ENCODE results near the gene BIVM. TPM values are rescaled to one million over a fixed set of nuclear protein-coding genes. Genes with fewer than 3 reads are reported as not detected.
A peak's percentile ranks its signal among the peaks of the same experiment; 100 is the strongest.

BIVM gene, protein sequence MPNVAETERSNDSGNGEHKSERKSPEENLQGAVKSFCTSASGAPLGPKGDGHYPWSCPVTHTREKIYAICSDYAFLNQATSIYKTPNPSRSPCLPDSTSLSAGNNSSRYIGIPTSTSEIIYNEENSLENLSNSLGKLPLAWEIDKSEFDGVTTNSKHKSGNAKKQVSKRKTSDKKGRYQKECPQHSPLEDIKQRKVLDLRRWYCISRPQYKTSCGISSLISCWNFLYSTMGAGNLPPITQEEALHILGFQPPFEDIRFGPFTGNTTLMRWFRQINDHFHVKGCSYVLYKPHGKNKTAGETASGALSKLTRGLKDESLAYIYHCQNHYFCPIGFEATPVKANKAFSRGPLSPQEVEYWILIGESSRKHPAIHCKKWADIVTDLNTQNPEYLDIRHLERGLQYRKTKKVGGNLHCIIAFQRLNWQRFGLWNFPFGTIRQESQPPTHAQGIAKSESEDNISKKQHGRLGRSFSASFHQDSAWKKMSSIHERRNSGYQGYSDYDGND
- 10 to 100 TPM; 21.1 to 22.8 TPM for total RNA-seq

DNA sequence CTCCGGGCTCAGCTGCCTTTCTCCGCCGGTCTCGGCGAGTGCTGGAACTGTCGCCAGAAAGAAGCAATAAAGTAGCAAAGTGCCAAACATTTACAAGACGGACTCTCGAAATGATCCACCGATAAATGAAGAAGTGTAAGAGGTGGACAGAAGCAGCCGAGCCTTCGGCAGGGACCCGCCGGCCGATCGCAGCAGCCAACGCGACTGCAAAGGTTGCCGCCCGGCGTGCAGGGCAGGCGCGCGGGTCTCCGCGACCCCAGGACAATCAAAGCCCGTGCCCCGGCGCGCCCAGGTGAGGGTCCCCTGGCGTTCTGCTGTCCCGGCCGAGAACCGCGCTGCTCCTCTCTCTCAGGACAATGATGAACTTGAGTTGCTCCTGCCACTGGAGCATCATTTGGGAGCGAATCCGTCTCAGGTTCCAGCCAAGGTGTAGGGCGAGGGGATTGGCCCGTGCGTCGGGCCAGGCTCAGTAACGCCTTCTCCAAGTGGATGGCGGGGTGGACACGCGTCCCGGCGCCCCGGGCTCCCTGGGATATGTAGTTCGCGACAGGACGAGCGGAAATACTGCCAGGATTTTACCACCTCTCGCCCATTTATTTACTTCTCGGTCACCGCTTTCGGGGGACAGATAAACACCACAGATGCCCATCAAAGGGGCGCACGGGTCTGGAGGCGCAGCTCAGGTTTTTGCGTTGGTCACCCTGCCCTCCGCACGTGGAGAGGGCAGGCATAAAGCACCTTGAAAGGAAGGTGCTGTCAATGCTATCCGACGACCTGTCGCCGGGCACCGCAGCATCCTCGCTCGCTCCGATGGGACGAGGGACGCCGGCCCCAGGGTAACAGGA, at the start of gene BIVM, which contains the start of gene POGLUT2:
BIVM (plus strand) TSS at position 539 of the 845 bp plus-strand sequence. CDS start 8,149 bp downstream, outside the sequence.
POGLUT2 (minus strand) TSS at position 396 of the 845 bp plus-strand sequence; CDS start at position 90, 306 bp downstream.
- H3K4me1 Mint-ChIP-seq (ENCODE audit: low read depth) = peaks cover 23% of the 10 kb centered on the region
- H3K36me3 Mint-ChIP-seq (ENCODE audit: insufficient read depth in 2 of 2) = peaks cover 0 to 3% of the 10 kb centered on the region in 2 donors
- peak within 1 kb of the TSS; percentile 63 for H3K27ac Mint-ChIP-seq
- H3K27me3 Mint-ChIP-seq (ENCODE audit: low read depth) = peaks cover 10% of the 10 kb centered on the region
- H3K4me3 Mint-ChIP-seq = peak within 1 kb of the TSS; percentile 96 to 98
- ATAC-seq (replicated peaks in 1 of 2) (peak; percentile 89 to 90), DNase-seq (peak; percentile 86 to 90)
- no peaks in the 10 kb centered on the region for H3K9me3 Mint-ChIP-seq

DNA sequence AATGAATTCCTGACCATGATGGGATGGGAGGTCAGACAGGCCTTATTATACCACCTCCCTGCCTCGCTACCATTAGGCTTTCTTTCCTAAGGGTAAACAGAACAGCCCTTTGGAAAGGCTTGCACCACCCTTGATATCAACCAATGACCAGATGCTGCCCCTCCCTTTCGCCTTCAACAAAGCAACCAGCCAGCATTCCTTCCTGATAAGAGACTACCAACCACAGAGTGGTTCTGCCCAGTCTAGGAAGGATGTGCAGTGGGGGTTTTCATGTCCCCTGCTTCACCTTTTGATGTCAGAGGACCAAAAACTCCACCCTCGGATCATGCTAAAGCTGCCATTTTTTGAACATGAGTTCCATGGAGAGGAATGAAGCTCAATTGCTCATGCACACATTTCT, 47.0 kb upstream of the BIVM start:
- peaks cover 6 to 10% of the 10 kb centered on the region in 2 donors for H3K36me3 Mint-ChIP-seq (ENCODE audit: insufficient read depth in 2 of 2)
- no peak overlapping the region for H3K27ac Mint-ChIP-seq
- peaks cover 2 to 4% of the 10 kb centered on the region in 2 donors for H3K9me3 Mint-ChIP-seq
- no peaks in the 10 kb centered on the region for H3K4me1 Mint-ChIP-seq (ENCODE audit: low read depth)
- DNase-seq (no peak), ATAC-seq (replicated peaks in 1 of 2) (no peak)
- peaks cover 22% of the 10 kb centered on the region for H3K27me3 Mint-ChIP-seq (ENCODE audit: low read depth)
- no peak overlapping the region for H3K4me3 Mint-ChIP-seq

DNA sequence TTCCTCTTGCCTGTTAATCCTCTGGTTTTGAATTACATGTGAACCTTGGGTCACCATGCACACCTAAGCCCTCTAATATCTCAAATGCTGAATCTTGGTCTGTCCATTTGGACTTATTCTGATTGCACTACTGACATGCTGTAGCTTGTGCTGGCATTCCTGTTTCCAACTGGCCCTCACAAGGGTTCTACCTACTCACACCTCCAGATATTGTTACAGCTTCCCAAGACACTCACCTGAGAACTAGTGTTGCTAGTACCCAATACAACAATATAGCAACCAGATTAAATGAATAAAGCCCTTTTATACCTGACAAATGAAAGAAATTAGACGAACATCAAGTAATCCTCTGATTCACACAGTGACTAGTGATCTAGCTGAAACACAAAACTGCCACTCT, 41.9 kb upstream of the BIVM start:
- H3K4me1 Mint-ChIP-seq (ENCODE audit: low read depth) = no peaks in the 10 kb centered on the region
- no peak for DNase-seq
- H3K27ac Mint-ChIP-seq = no peak overlapping the region
- H3K36me3 Mint-ChIP-seq (ENCODE audit: insufficient read depth in 2 of 2) = peaks cover 2% of the 10 kb centered on the region in 2 donors
- ATAC-seq (replicated peaks in 1 of 2) = no peak
- no peak overlapping the region for H3K4me3 Mint-ChIP-seq
- peaks cover 0 to 2% of the 10 kb centered on the region in 2 donors for H3K9me3 Mint-ChIP-seq
- H3K27me3 Mint-ChIP-seq (ENCODE audit: low read depth) = no peaks in the 10 kb centered on the region

DNA sequence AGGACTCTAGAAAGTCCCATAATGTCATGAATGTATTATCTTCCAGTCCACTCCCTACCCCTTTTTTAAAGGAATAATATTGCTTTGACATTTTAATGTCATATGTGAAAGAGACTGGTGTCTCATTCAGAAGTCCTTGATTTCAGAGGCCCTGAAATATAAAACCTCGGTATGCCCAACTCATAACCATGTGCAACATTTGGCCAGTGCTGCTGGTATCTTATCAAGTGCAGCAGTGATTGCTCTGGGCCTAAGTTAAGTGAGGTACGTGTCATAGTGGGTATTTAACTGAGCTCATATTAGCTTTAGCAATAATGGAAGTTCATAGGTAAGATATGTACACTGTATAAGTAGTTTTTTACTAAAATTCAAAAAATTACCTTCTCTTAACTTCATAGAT, 40.1 kb upstream of the BIVM start:
- no peak overlapping the region for H3K4me3 Mint-ChIP-seq
- no peaks in the 10 kb centered on the region for H3K4me1 Mint-ChIP-seq (ENCODE audit: low read depth)
- H3K9me3 Mint-ChIP-seq = no peaks in the 10 kb centered on the region
- ATAC-seq (replicated peaks in 1 of 2) = no peak
- no peaks in the 10 kb centered on the region for H3K36me3 Mint-ChIP-seq (ENCODE audit: insufficient read depth in 2 of 2)
- H3K27ac Mint-ChIP-seq = no peak overlapping the region
- no peak for DNase-seq
- H3K27me3 Mint-ChIP-seq (ENCODE audit: low read depth) = no peaks in the 10 kb centered on the region

DNA sequence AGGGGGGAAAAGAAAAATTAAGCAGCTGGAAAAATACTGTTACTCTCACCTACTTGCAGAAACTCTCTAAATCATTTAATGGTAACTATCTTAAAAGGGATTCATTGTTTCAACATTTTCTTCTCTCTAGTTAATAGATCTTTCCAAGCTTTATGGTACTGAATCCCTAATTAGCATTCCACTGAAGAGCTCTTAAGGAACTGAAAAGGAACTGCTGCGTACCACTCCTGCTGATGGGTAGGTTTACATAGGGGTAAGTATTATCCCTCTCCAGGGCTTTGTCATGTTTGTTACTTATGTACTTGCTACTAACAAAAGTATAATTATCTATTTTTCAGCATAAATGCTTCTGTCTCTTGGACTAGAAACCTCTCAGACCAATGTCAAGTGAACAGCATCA, 37.8 kb upstream of the BIVM start:
- Mint-ChIP-seq H3K27me3 (ENCODE audit: low read depth) (no peaks in the 10 kb centered on the region), H3K36me3 (ENCODE audit: insufficient read depth in 2 of 2) (no peaks in the 10 kb centered on the region)
- no peak for ATAC-seq (replicated peaks in 1 of 2)

DNA sequence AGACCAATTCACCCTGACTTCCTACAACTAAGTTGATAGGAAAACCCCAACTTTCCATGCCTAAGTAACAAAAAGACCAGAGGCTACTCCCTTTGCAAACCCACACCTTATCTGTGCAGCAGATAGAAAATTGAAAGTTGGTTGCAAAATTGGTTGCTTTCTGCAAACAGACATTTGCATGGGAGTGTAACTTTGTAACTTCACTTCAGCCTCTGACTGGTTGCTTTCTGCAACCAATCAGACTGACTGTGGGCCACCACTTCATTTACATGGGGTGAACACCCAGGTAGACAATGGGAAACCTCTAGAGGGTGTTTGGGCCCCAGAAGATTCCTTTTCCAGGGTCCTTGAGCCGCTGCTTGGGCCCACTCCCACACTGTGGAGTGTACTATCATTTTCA, 35.2 kb upstream of the BIVM start:
- H3K4me3 Mint-ChIP-seq = no peak overlapping the region
- no peak for ATAC-seq (replicated peaks in 1 of 2)
- H3K4me1 Mint-ChIP-seq (ENCODE audit: low read depth) = no peaks in the 10 kb centered on the region
- no peaks in the 10 kb centered on the region for H3K27me3 Mint-ChIP-seq (ENCODE audit: low read depth)
- H3K36me3 Mint-ChIP-seq (ENCODE audit: insufficient read depth in 2 of 2) = peaks cover 0 to 2% of the 10 kb centered on the region in 2 donors
- no peak for DNase-seq
- no peaks in the 10 kb centered on the region for H3K9me3 Mint-ChIP-seq
- H3K27ac Mint-ChIP-seq = no peak overlapping the region

More for the DNA sequence above, 37.8 kb upstream of the BIVM start:
- DNase-seq = no peak
- Mint-ChIP-seq H3K9me3 (no peaks in the 10 kb centered on the region), H3K4me1 (ENCODE audit: low read depth) (no peaks in the 10 kb centered on the region), H3K27ac (no peak overlapping the region), H3K4me3 (no peak overlapping the region)

DNA sequence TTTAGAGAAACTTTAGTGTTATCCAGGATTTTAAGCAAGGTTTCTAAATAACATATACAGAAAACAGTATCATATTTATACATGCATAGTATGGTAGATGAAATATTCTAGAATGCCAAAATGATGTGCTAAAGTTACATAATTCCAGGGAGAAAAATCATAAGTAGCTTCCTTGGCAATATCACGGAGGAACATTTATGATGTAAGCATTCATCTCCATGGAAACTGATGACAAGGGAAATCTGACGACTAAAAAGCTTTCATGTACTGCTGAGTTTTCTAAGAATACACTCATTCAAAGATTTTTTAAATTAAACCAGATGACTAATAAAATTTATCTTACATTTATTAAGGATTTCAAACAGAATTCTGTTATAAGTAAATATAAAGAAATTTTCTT, 30.0 kb upstream of the BIVM start:
- Mint-ChIP-seq H3K9me3 (no peaks in the 10 kb centered on the region), H3K36me3 (ENCODE audit: insufficient read depth in 2 of 2) (peaks cover 1 to 2% of the 10 kb centered on the region in 2 donors), H3K27me3 (ENCODE audit: low read depth) (no peaks in the 10 kb centered on the region), H3K27ac (no peak overlapping the region), H3K4me1 (ENCODE audit: low read depth) (peaks cover 38% of the 10 kb centered on the region), H3K4me3 (no peak overlapping the region)
- DNase-seq = no peak
- ATAC-seq (replicated peaks in 1 of 2) = no peak

DNA sequence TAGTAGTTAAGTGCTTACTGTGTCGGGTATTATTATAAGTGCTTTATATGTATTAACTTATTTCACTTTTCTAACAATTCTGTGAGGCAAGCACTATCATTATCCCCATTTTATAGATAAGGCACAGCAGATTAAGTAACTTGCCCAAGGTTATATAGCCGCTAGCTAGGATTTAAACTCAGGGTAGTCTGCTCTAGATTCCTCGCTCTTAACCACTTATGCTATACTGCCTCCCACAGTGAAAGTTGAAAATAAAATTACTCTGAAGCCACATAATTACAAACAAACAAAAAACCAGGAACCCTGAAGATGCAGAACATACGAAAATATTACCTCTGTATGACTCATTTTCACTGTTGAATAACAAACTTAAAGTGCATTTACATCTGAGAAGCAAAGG, 29.2 kb upstream of the BIVM start:
- DNase-seq (no peak), ATAC-seq (replicated peaks in 1 of 2) (no peak)
- H3K4me1 Mint-ChIP-seq (ENCODE audit: low read depth) = peaks cover 45% of the 10 kb centered on the region
- H3K4me3 Mint-ChIP-seq = no peak overlapping the region
- no peak overlapping the region for H3K27ac Mint-ChIP-seq
- peaks cover 1 to 2% of the 10 kb centered on the region in 2 donors for H3K36me3 Mint-ChIP-seq (ENCODE audit: insufficient read depth in 2 of 2)
- H3K27me3 Mint-ChIP-seq (ENCODE audit: low read depth) = no peaks in the 10 kb centered on the region
- no peaks in the 10 kb centered on the region for H3K9me3 Mint-ChIP-seq

DNA sequence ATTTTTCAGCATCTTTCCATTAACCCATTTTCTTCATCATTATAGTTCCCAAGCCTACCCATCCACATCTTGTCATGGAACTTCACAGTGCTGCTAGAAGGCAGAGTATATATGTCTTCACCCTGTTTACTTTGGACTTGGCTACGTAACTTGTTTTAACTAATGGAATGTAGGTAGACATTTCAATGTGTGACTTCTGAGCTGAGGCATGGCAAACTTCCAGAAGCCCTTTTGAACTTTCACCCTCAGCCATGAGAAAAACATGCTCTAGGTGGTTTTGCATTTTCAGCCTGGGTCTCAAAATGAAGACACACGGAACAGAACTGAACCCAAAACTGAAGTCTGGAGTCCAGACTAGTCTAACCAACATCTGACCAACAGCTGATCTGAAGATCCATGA, 28.5 kb upstream of the BIVM start:
- peaks cover 1 to 2% of the 10 kb centered on the region in 2 donors for H3K36me3 Mint-ChIP-seq (ENCODE audit: insufficient read depth in 2 of 2)
- no peaks in the 10 kb centered on the region for H3K27me3 Mint-ChIP-seq (ENCODE audit: low read depth)
- no peaks in the 10 kb centered on the region for H3K9me3 Mint-ChIP-seq
- no peak for DNase-seq
- no peak for ATAC-seq (replicated peaks in 1 of 2)
- peaks cover 52% of the 10 kb centered on the region for H3K4me1 Mint-ChIP-seq (ENCODE audit: low read depth)
- no peak overlapping the region for H3K4me3 Mint-ChIP-seq
- no peak overlapping the region for H3K27ac Mint-ChIP-seq

DNA sequence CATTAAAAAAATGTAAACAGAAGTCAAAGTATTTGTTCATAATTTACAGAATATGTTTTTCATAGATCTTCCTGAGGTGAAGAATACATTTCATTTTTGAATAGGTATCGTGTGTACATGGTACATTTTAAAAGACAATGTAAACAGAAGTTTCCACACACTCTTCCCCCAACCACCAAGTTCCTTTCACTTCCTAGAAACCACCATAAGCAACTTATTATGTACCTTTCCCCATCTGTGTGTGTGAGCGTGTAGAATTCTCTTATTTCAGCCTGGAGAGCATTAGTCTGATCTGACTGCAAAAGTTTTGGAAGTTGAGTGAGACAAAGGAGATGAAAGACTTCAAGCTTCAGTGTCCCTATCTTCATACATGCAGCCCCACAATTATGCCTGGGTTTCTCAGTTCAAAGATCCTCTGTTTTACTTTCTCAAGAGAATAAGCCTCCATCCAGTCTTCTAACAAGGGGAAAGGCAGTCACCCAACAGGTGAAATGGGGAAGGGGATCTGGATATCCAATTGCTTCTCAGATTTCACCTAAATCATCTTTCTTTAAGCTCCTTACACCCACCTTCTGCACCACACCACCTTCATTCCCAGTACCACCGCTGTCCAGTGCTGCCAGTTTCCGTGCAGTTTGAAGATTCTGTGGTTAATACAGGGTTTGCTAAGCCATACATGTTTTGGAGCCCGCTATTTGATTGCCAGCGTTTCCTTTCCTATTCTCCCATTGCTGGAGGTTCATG, 27.4 kb upstream of the BIVM start:
- Mint-ChIP-seq H3K4me3 (peak overlapping the region; percentile 81 to 91), H3K27me3 (ENCODE audit: low read depth) (no peaks in the 10 kb centered on the region), H3K27ac (no peak overlapping the region), H3K36me3 (ENCODE audit: insufficient read depth in 2 of 2) (peaks cover 1 to 2% of the 10 kb centered on the region in 2 donors), H3K4me1 (ENCODE audit: low read depth) (peaks cover 52% of the 10 kb centered on the region), H3K9me3 (no peaks in the 10 kb centered on the region)
- DNase-seq (no peak), ATAC-seq (replicated peaks in 1 of 2) (no peak)

DNA sequence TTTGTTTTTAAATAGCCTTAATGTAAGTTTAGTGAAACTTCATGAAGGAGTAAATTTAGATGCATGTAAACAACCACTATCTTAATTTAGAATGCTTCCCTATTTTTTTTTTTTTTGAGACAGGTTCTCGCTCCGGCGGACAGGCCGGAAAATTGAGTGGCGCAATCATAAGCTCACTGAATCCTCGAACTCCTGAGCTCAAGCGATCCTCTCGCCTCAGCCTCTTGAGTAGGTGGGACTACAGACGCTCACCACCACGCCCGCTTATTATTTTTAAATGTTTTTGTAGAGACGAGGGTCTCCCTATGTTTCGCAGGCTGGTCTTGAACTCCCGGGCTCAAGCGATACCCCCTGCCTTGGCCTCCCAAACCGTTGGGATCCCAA, 26.9 kb upstream of the BIVM start:
- ATAC-seq (replicated peaks in 1 of 2) (no peak), DNase-seq (no peak)
- H3K27me3 Mint-ChIP-seq (ENCODE audit: low read depth) = no peaks in the 10 kb centered on the region
- no peaks in the 10 kb centered on the region for H3K9me3 Mint-ChIP-seq
- peak overlapping the region; percentile 81 to 91 for H3K4me3 Mint-ChIP-seq
- H3K4me1 Mint-ChIP-seq (ENCODE audit: low read depth) = peaks cover 52% of the 10 kb centered on the region
- H3K36me3 Mint-ChIP-seq (ENCODE audit: insufficient read depth in 2 of 2) = peaks cover 0 to 1% of the 10 kb centered on the region in 2 donors
- H3K27ac Mint-ChIP-seq = no peak overlapping the region

DNA sequence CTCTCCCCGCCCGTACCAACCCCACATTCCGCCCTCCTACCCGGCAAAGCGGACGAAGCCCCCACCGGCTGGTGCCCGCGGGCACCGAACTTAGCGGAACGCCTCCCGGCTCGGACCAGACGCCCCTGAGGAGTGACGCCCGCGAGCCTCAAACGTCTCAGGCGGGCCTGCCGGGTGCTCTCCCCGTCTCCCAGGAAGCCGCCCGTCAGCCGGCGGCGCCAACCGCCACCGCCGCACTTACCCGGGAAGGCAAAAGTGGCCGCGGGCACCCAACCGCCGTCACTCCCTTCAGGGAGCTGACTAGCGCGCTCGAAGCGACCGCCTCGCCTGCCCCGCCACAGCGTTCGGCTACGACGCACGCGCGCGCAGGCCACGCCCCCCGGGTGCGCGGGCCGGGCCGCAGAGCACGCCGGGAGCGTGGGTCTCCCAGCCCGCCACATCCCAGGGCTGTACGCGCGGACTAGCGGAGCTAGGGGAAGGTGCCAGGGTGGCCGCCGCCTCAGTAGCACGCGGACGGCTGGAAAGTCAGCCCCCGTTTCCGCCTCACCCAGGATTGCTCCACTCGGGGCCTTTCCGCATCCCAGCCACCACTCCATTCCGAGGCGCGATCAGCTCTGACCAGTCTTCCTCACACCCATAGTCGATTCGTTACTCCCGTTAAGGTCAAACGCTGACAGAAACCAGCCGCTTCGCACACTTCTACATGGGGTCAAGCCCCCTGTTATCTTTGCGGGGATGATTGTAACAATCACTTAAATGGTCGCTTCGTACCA, 25.3 kb upstream of the BIVM start, which contains the start of gene TEX30:
TEX30 (minus strand) TSS at position 346 of the 773 bp plus-strand sequence. CDS start 3,760 bp downstream, outside the sequence.
- peaks cover 0 to 1% of the 10 kb centered on the region in 2 donors for H3K36me3 Mint-ChIP-seq (ENCODE audit: insufficient read depth in 2 of 2)
- no peaks in the 10 kb centered on the region for H3K9me3 Mint-ChIP-seq
- peak within 1 kb of the TSS; percentile 92 for H3K27ac Mint-ChIP-seq
- DNase-seq = peak; percentile 90 to 94
- H3K4me1 Mint-ChIP-seq (ENCODE audit: low read depth) = peaks cover 59% of the 10 kb centered on the region
- H3K4me3 Mint-ChIP-seq = peak within 1 kb of the TSS; percentile 81 to 91
- H3K27me3 Mint-ChIP-seq (ENCODE audit: low read depth) = no peaks in the 10 kb centered on the region
- peak; percentile 95 for ATAC-seq (replicated peaks in 1 of 2)
